ENCODE data around the gene EIF4B. TPM values are rescaled to one million over a fixed set of nuclear protein-coding genes. Genes with fewer than 3 reads are reported as not detected.

EIF4B gene
- total RNA-seq, 1 experiment from 2014 or later, result 809 TPM

DNA sequence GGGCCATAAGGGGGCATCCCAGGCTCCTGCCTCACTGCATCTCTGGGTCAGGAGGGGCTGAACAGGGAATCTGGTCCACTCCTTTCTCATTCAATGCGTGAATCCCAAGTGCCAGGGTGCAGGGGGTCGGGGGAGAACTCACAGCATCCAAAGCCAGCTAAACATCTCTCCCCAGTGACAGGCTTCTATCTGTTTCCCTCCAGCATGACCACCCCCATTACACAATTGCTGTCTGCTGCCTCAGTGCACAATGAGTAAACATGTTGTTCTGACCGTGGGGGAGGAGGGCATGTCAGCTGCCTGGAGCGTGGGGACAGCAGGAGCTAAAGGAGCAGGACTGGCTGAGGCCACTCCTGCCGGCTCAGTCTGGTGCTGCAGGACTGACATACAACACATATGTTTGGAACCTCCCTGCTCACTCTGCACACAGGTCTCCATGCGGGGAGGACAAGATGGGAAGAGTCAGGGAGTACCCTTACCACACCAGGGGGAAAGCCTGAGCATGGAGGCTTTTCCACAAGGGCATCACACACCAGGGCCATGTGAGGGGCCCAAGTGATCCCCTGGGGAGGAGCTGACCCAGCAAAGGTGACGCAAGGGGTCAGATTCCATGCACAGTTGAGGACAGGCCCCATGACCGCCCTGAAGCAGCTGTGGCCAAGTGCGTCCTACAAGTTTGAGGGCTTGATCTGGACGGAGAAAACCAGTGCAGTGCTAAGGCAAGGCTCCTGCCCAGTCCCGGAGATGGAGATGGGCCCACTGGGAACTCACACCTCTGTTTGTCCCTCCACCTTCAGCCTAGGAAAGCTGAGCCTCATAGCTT lies 45.0 kb downstream of the EIF4B start:
- H3K4me3 ChIP-seq (replicated peaks in 1 of 2; ENCODE audit: low read depth in 1 of 2, low read length in 2 of 2), result peak overlapping the region; percentile 53 to 59
- TF ChIP-seq CBX3 (IDR thresholded peaks at IDR 0.05; ENCODE audit: low read depth), result no peak
- TF ChIP-seq POLR2AphosphoS5 (IDR thresholded peaks at IDR 0.05; ENCODE audit: low read depth, low read length), result no peak
- no peak for TF ChIP-seq REST (IDR thresholded peaks at IDR 0.05; ENCODE audit: low read depth)
- TF ChIP-seq EGR1 (IDR thresholded peaks at IDR 0.05; ENCODE audit: low read depth), result no peak
- no peak for TF ChIP-seq SP1 (IDR thresholded peaks at IDR 0.05; ENCODE audit: low read depth)
- no peak for TF ChIP-seq JUND (IDR thresholded peaks at IDR 0.05)
- no peak for TF ChIP-seq POLR2A (IDR thresholded peaks at IDR 0.05; ENCODE audit: borderline replicate concordance, extremely low read depth, insufficient read depth, insufficient read length)
- TF ChIP-seq SRF (IDR thresholded peaks at IDR 0.05; ENCODE audit: low read depth), result no peak
- TF ChIP-seq, protein P1, sequence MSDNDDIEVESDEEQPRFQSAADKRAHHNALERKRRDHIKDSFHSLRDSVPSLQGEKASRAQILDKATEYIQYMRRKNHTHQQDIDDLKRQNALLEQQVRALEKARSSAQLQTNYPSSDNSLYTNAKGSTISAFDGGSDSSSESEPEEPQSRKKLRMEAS (IDR thresholded peaks at IDR 0.05), result no peak
- TF ChIP-seq ZNF274 (IDR thresholded peaks at IDR 0.05; ENCODE audit: low read depth, low read length), result no peak
- TF ChIP-seq EZH2 (IDR thresholded peaks at IDR 0.05), result no peak
- TF ChIP-seq SIN3A (IDR thresholded peaks at IDR 0.05; ENCODE audit: low read depth), result no peak
- no peak for TF ChIP-seq ELF1 (IDR thresholded peaks at IDR 0.05; ENCODE audit: borderline replicate concordance, low read depth)
- no peak for TF ChIP-seq TCF7L2 (IDR thresholded peaks at IDR 0.05; ENCODE audit: borderline replicate concordance, extremely low read depth, insufficient read depth, insufficient read length)
- no peak for TF ChIP-seq ZFX (IDR thresholded peaks at IDR 0.05)
- no peak for TF ChIP-seq RAD21 (IDR thresholded peaks at IDR 0.05; ENCODE audit: low read depth)
- no peak for TF ChIP-seq CEBPB (IDR thresholded peaks at IDR 0.05; ENCODE audit: low read depth)
- TF ChIP-seq FOSL1 (IDR thresholded peaks at IDR 0.05; ENCODE audit: low read depth), result no peak
- TF ChIP-seq EZH2phosphoT487 (IDR thresholded peaks at IDR 0.05; ENCODE audit: borderline replicate concordance), result no peak
- TF ChIP-seq ATF3 (IDR thresholded peaks at IDR 0.05), result no peak
- intact Hi-C loops (cut with micrococcal nuclease), result no loop called here
- peak overlapping the region; percentile 75 for H3K9ac ChIP-seq (ENCODE audit: low read length)
- RAD21 ChIA-PET (ENCODE audit: low non-redundant PET in 1 of 2, low total read pairs in 2 of 2, uncharacterized antibody in 2 of 2, unreplicated experiment in 2 of 2), result interaction anchor here in 1 of 2 experiments (0.6 to 1.3 kb wide), 2 partner anchors 47 to 66 kb away, joined by 3 read pairs; partner anchors contain the start of gene IGFBP6
- H3K9me2 ChIP-seq (ENCODE audit: insufficient read depth), result no peaks in the 10 kb centered on the region
- no peaks in the 10 kb centered on the region for H3K9me3 ChIP-seq (ENCODE audit: control insufficient read depth in 1 of 2, insufficient read depth in 1 of 2, low read depth in 1 of 2, low read length in 2 of 2)
- no TSS peak for BruUV-seq (replicated peaks)
- H3K4me1 ChIP-seq (ENCODE audit: control insufficient read depth in 1 of 2, insufficient read depth in 2 of 2, low read length in 2 of 2), result peaks cover 59 to 84% of the 10 kb centered on the region in 2 experiments
- POLR2A ChIA-PET, result interaction anchor here (0.9 kb wide), 1 partner anchor 30 kb away, joined by 3 read pairs; no protein-coding TSS in a partner anchor
- peak overlapping the region; percentile 91; the same call in 1 of the 2 replicates for H3K27ac ChIP-seq (ENCODE audit: low read depth, low read length)
- H3K27me3 ChIP-seq (ENCODE audit: insufficient read depth, low read length), result no peaks in the 10 kb centered on the region
- H3K79me2 ChIP-seq (ENCODE audit: insufficient read depth, low read length), result peaks cover 23% of the 10 kb centered on the region; the same call in 1 of the 2 replicates
- H3K4me2 ChIP-seq (ENCODE audit: low read length), result peak overlapping the region; percentile 97
- no peaks in the 10 kb centered on the region for H4K20me1 ChIP-seq (ENCODE audit: insufficient read depth)
- DNase-seq (ENCODE audit: low read depth, low spot score) (no peak), ATAC-seq (no peak)
- no peak overlapping the region for H2AFZ ChIP-seq (ENCODE audit: low read depth, low read length, poor library complexity, severe bottlenecking)
- H3K36me3 ChIP-seq (ENCODE audit: control insufficient read depth in 1 of 2, insufficient read depth in 2 of 2, low read length in 2 of 2), result no peaks in the 10 kb centered on the region
- CTCF ChIA-PET, result interaction anchor here (0.7 to 2.0 kb wide), 4 partner anchors 9 to 166 kb away, joined by 3 to 5 read pairs (median 4); no protein-coding TSS in a partner anchor

Data from HCT116 (cell line).